GM10266 (cell line): ENCODE measurements around the gene ACTN4.
"Not testable (repeated sequence)": the region's sequence is repeated elsewhere in the genome, so short reads cannot be mapped to it uniquely, and the experiment has no call there.

Experiments
- DNase-seq: peaks from one replicate; pipeline ENCODE4 v3.0.0; 2012; ENCODE audit errors: extremely low spot score
- CTCF ChIP-seq: IDR thresholded peaks from 2 replicates; pipeline ENCODE4 v1.5.1; 2012; ENCODE audit warnings: mild to moderate bottlenecking, low read depth; ENCODE audit not compliant: control insufficient read depth, insufficient read depth; ENCODE audit errors: missing control alignments

ACTN4 gene

GRCh38 chr19:38742906-38743305 is 95.5 kb downstream of the ACTN4 start:
- no peak for DNase-seq
- no peak for TF ChIP-seq CTCF

- no peak for TF ChIP-seq CTCF
- DNase-seq = no peak
Observed at GRCh38 chr19:38743394-38744297, 96.2 kb downstream of the ACTN4 start.

GRCh38 chr19:38744298-38744681 is 96.8 kb downstream of the ACTN4 start, which contains the start of gene CAPN12:
Gene CAPN12, minus strand, starts transcription at chr19:38744474. Its CDS starts 309 bp downstream, at chr19:38744165.
- no peak for TF ChIP-seq CTCF
- no peak for DNase-seq

- no peak for TF ChIP-seq CTCF
- DNase-seq = no peak
Observed at GRCh38 chr19:38744874-38745273, 97.4 kb downstream of the ACTN4 start.

- no peak for TF ChIP-seq CTCF
- no peak for DNase-seq
Observed at GRCh38 chr19:38745316-38745715, 97.9 kb downstream of the ACTN4 start.

- DNase-seq = not testable (repeated sequence)
Observed at GRCh38 chr19:38753783-38754182, 106.3 kb downstream of the ACTN4 start.

- DNase-seq = not testable (repeated sequence)
Observed at GRCh38 chr19:38754196-38754595, 106.7 kb downstream of the ACTN4 start.

GRCh38 chr19:38759590-38760003 is 112.1 kb downstream of the ACTN4 start:
- TF ChIP-seq CTCF = no peak
- DNase-seq = no peak

GRCh38 chr19:38760805-38761517 is 113.5 kb downstream of the ACTN4 start:
- not testable (repeated sequence) for DNase-seq

- DNase-seq = not testable (repeated sequence)
Observed at GRCh38 chr19:38761884-38762389, 114.5 kb downstream of the ACTN4 start.
